ENCODE measurements around the gene IGF1R. TPM values are rescaled to one million over a fixed set of nuclear protein-coding genes. Genes with fewer than 3 reads are reported as not detected.

The IGF1R gene
- total and polyA plus RNA-seq, 3 experiments from 2014 or later, result 2.1 to 11.3 (median 10.9) TPM

- no peaks in the 10 kb centered on the region for H3K9me3 ChIP-seq (ENCODE audit: low read length)
- no peak for DNase-seq
- Mint-ChIP-seq H3K4me1 (no peaks in the 10 kb centered on the region), H3K36me3 (peaks cover 1 to 6% (median 4%) of the 10 kb centered on the region in 3 donors), H3K27me3 (no peaks in the 10 kb centered on the region), H3K4me3 (no peak overlapping the region), H3K27ac (peak overlapping the region in 1 of 8 donors; percentile 32), H3K9me3 (no peaks in the 10 kb centered on the region)
- H3K4me1 ChIP-seq (ENCODE audit: insufficient read depth, low read length), result no peaks in the 10 kb centered on the region
- H3K27ac ChIP-seq (ENCODE audit: low read depth, low read length), result no peak overlapping the region
- ChIA-PET POLR2A (no interaction called here), CTCF (no interaction called here)
- H3K4me3 ChIP-seq (ENCODE audit: low read length), result no peak overlapping the region
- no peaks in the 10 kb centered on the region for H3K27me3 ChIP-seq (ENCODE audit: insufficient read depth, low read length, poor library complexity, severe bottlenecking)
- no peaks in the 10 kb centered on the region for H3K36me3 ChIP-seq (ENCODE audit: insufficient read depth, low read length)
These were observed 282.7 kb downstream of the IGF1R start for GRCh38 chr15:98931004-98931403.

- POLR2A ChIA-PET, result no interaction called here
- Histone ChIP-seq H3K9me3 (ENCODE audit: low read length) (no peaks in the 10 kb centered on the region), H3K4me3 (ENCODE audit: low read length) (no peak overlapping the region), H3K36me3 (ENCODE audit: insufficient read depth, low read length) (no peaks in the 10 kb centered on the region), H3K27ac (ENCODE audit: low read depth, low read length) (no peak overlapping the region), H3K4me1 (ENCODE audit: insufficient read depth, low read length) (no peaks in the 10 kb centered on the region), H3K27me3 (ENCODE audit: insufficient read depth, low read length, poor library complexity, severe bottlenecking) (no peaks in the 10 kb centered on the region)
- Mint-ChIP-seq H3K4me1 (no peaks in the 10 kb centered on the region), H3K9me3 (no peaks in the 10 kb centered on the region), H3K4me3 (no peak overlapping the region), H3K27ac (no peak overlapping the region), H3K27me3 (peaks cover 0 to 3% of the 10 kb centered on the region in 2 donors), H3K36me3 (peaks cover 3 to 5% (median 4%) of the 10 kb centered on the region in 3 donors)
- no peak for DNase-seq
- CTCF ChIA-PET, result no interaction called here
These were observed 285.1 kb downstream of the IGF1R start for GRCh38 chr15:98933406-98933805.

- no peaks in the 10 kb centered on the region for H3K4me1 Mint-ChIP-seq
These were observed 287.4 kb downstream of the IGF1R start for GRCh38 chr15:98935736-98936135.

GRCh38 chr15:98937413-98938104, 289.2 kb downstream of the IGF1R start:
- Histone ChIP-seq H3K27ac (ENCODE audit: low read depth, low read length) (no peak overlapping the region), H3K4me1 (ENCODE audit: insufficient read depth, low read length) (no peaks in the 10 kb centered on the region), H3K4me3 (ENCODE audit: low read length) (no peak overlapping the region), H3K36me3 (ENCODE audit: insufficient read depth, low read length) (peaks cover 7% of the 10 kb centered on the region), H3K9me3 (ENCODE audit: low read length) (no peaks in the 10 kb centered on the region), H3K27me3 (ENCODE audit: insufficient read depth, low read length, poor library complexity, severe bottlenecking) (no peaks in the 10 kb centered on the region)
- H3K9me3 Mint-ChIP-seq, result no peaks in the 10 kb centered on the region
- CTCF ChIA-PET, result no interaction called here
- no peak for DNase-seq
- H3K27me3 Mint-ChIP-seq, result peaks cover 0 to 5% of the 10 kb centered on the region in 2 donors
- H3K36me3 Mint-ChIP-seq, result peaks cover 3 to 7% (median 4%) of the 10 kb centered on the region in 3 donors
- H3K27ac Mint-ChIP-seq, result no peak overlapping the region
- H3K4me3 Mint-ChIP-seq, result no peak overlapping the region
- POLR2A ChIA-PET, result no interaction called here
- H3K4me1 Mint-ChIP-seq, result no peaks in the 10 kb centered on the region

More at GRCh38 chr15:98935736-98936135, 287.4 kb downstream of the IGF1R start:
- Mint-ChIP-seq H3K36me3 (peaks cover 3 to 6% (median 4%) of the 10 kb centered on the region in 3 donors), H3K9me3 (no peaks in the 10 kb centered on the region), H3K4me3 (no peak overlapping the region), H3K27me3 (peaks cover 0 to 5% of the 10 kb centered on the region in 2 donors), H3K27ac (no peak overlapping the region)
- CTCF ChIA-PET, result interaction anchor here (0.8 kb wide), 1 partner anchor 11 kb away, joined by 3 read pairs; no protein-coding TSS in a partner anchor
- Histone ChIP-seq H3K27ac (ENCODE audit: low read depth, low read length) (no peak overlapping the region), H3K27me3 (ENCODE audit: insufficient read depth, low read length, poor library complexity, severe bottlenecking) (no peaks in the 10 kb centered on the region), H3K4me3 (ENCODE audit: low read length) (no peak overlapping the region), H3K9me3 (ENCODE audit: low read length) (no peaks in the 10 kb centered on the region), H3K36me3 (ENCODE audit: insufficient read depth, low read length) (peaks cover 7% of the 10 kb centered on the region), H3K4me1 (ENCODE audit: insufficient read depth, low read length) (no peaks in the 10 kb centered on the region)
- no peak for DNase-seq
- POLR2A ChIA-PET, result no interaction called here

- DNase-seq, result no peak
- H3K27ac Mint-ChIP-seq, result no peak overlapping the region
- CTCF ChIA-PET, result no interaction called here
- Histone ChIP-seq H3K4me3 (ENCODE audit: low read length) (no peak overlapping the region), H3K9me3 (ENCODE audit: low read length) (no peaks in the 10 kb centered on the region), H3K27ac (ENCODE audit: low read depth, low read length) (no peak overlapping the region), H3K36me3 (ENCODE audit: insufficient read depth, low read length) (peaks cover 7% of the 10 kb centered on the region), H3K4me1 (ENCODE audit: insufficient read depth, low read length) (no peaks in the 10 kb centered on the region), H3K27me3 (ENCODE audit: insufficient read depth, low read length, poor library complexity, severe bottlenecking) (no peaks in the 10 kb centered on the region)
- peaks cover 0 to 5% of the 10 kb centered on the region in 2 donors for H3K27me3 Mint-ChIP-seq
- no peaks in the 10 kb centered on the region for H3K9me3 Mint-ChIP-seq
- no peaks in the 10 kb centered on the region for H3K4me1 Mint-ChIP-seq
- H3K4me3 Mint-ChIP-seq, result no peak overlapping the region
- H3K36me3 Mint-ChIP-seq, result peaks cover 3 to 7% (median 4%) of the 10 kb centered on the region in 3 donors
- POLR2A ChIA-PET, result no interaction called here
These were observed 289.7 kb downstream of the IGF1R start for GRCh38 chr15:98938105-98938417.

GRCh38 chr15:98938799-98939198, 290.5 kb downstream of the IGF1R start:
- ChIA-PET CTCF (no interaction called here), POLR2A (no interaction called here)
- H3K27me3 Mint-ChIP-seq, result peaks cover 0 to 5% of the 10 kb centered on the region in 2 donors
- H3K4me3 Mint-ChIP-seq, result no peak overlapping the region
- H3K36me3 ChIP-seq (ENCODE audit: insufficient read depth, low read length), result peaks cover 11% of the 10 kb centered on the region
- H3K4me1 Mint-ChIP-seq, result no peaks in the 10 kb centered on the region
- H3K4me1 ChIP-seq (ENCODE audit: insufficient read depth, low read length), result no peaks in the 10 kb centered on the region
- peaks cover 3 to 7% (median 4%) of the 10 kb centered on the region in 3 donors for H3K36me3 Mint-ChIP-seq
- DNase-seq, result no peak
- no peak overlapping the region for H3K27ac Mint-ChIP-seq
- H3K9me3 Mint-ChIP-seq, result no peaks in the 10 kb centered on the region
- no peak overlapping the region for H3K27ac ChIP-seq (ENCODE audit: low read depth, low read length)
- H3K27me3 ChIP-seq (ENCODE audit: insufficient read depth, low read length, poor library complexity, severe bottlenecking), result no peaks in the 10 kb centered on the region
- H3K4me3 ChIP-seq (ENCODE audit: low read length), result no peak overlapping the region
- H3K9me3 ChIP-seq (ENCODE audit: low read length), result no peaks in the 10 kb centered on the region

- Mint-ChIP-seq H3K9me3 (no peaks in the 10 kb centered on the region), H3K36me3 (peaks cover 3 to 7% (median 4%) of the 10 kb centered on the region in 3 donors), H3K4me3 (no peak overlapping the region), H3K27me3 (peaks cover 0 to 5% of the 10 kb centered on the region in 2 donors), H3K4me1 (no peaks in the 10 kb centered on the region), H3K27ac (peak overlapping the region in 1 of 8 donors; percentile 23)
- Histone ChIP-seq H3K9me3 (ENCODE audit: low read length) (no peaks in the 10 kb centered on the region), H3K4me1 (ENCODE audit: insufficient read depth, low read length) (no peaks in the 10 kb centered on the region), H3K4me3 (ENCODE audit: low read length) (no peak overlapping the region), H3K27me3 (ENCODE audit: insufficient read depth, low read length, poor library complexity, severe bottlenecking) (no peaks in the 10 kb centered on the region), H3K27ac (ENCODE audit: low read depth, low read length) (no peak overlapping the region), H3K36me3 (ENCODE audit: insufficient read depth, low read length) (peaks cover 11% of the 10 kb centered on the region)
- no peak for DNase-seq
- ChIA-PET CTCF (no interaction called here), POLR2A (no interaction called here)
These were observed 291.2 kb downstream of the IGF1R start for GRCh38 chr15:98939311-98940080.

GRCh38 chr15:98941595-98942255, 293.4 kb downstream of the IGF1R start:
- Mint-ChIP-seq H3K4me1 (no peaks in the 10 kb centered on the region), H3K27me3 (peaks cover 0 to 5% of the 10 kb centered on the region in 2 donors), H3K36me3 (peaks cover 0 to 5% (median 1%) of the 10 kb centered on the region in 3 donors), H3K27ac (no peak overlapping the region), H3K9me3 (no peaks in the 10 kb centered on the region), H3K4me3 (no peak overlapping the region)
- no peaks in the 10 kb centered on the region for H3K4me1 ChIP-seq (ENCODE audit: insufficient read depth, low read length)
- no peaks in the 10 kb centered on the region for H3K9me3 ChIP-seq (ENCODE audit: low read length)
- H3K27me3 ChIP-seq (ENCODE audit: insufficient read depth, low read length, poor library complexity, severe bottlenecking), result no peaks in the 10 kb centered on the region
- no peak overlapping the region for H3K4me3 ChIP-seq (ENCODE audit: low read length)
- CTCF ChIA-PET, result no interaction called here
- POLR2A ChIA-PET, result no interaction called here
- no peak for DNase-seq
- no peak overlapping the region for H3K27ac ChIP-seq (ENCODE audit: low read depth, low read length)
- peaks cover 15% of the 10 kb centered on the region for H3K36me3 ChIP-seq (ENCODE audit: insufficient read depth, low read length)

Data from CD8-positive, alpha-beta memory T cell (primary cell).